GM18526 (cell line): ENCODE measurements around the gene CRIP1.

Experiments
- POLR2A ChIP-seq: IDR thresholded peaks from 3 replicates; pipeline ENCODE4 v1.6.1; 2011; ENCODE audit not compliant: insufficient read length; ENCODE audit errors: extremely low read depth

Gene CRIP1

GRCh38 chr14:105447651-105448640 lies 38.7 kb upstream of the CRIP1 start:
- TF ChIP-seq POLR2A = no peak

- TF ChIP-seq POLR2A = no peak
Observed at GRCh38 chr14:105448706-105449111, 38.0 kb upstream of the CRIP1 start.

- no peak for TF ChIP-seq POLR2A
Observed at GRCh38 chr14:105449276-105450122, 37.2 kb upstream of the CRIP1 start.

- TF ChIP-seq POLR2A = no peak
Observed at GRCh38 chr14:105450123-105450505, 36.6 kb upstream of the CRIP1 start.

GRCh38 chr14:105450864-105451720 lies 35.6 kb upstream of the CRIP1 start:
- no peak for TF ChIP-seq POLR2A

- TF ChIP-seq POLR2A = no peak
Observed at GRCh38 chr14:105452963-105453362, 33.7 kb upstream of the CRIP1 start.

GRCh38 chr14:105453847-105454246 lies 32.8 kb upstream of the CRIP1 start:
- no peak for TF ChIP-seq POLR2A

- TF ChIP-seq POLR2A = no peak
Observed at GRCh38 chr14:105455086-105455640, 31.5 kb upstream of the CRIP1 start.

- TF ChIP-seq POLR2A = no peak
Observed at GRCh38 chr14:105455766-105456660, 30.7 kb upstream of the CRIP1 start.

- no peak for TF ChIP-seq POLR2A
Observed at GRCh38 chr14:105456736-105457617, 29.7 kb upstream of the CRIP1 start.

- no peak for TF ChIP-seq POLR2A
Observed at GRCh38 chr14:105458010-105458409, 28.7 kb upstream of the CRIP1 start.

- no peak for TF ChIP-seq POLR2A
Observed at GRCh38 chr14:105458571-105458970, 28.1 kb upstream of the CRIP1 start.

GRCh38 chr14:105460116-105460515 lies 26.6 kb upstream of the CRIP1 start:
- no peak for TF ChIP-seq POLR2A

- no peak for TF ChIP-seq POLR2A
Observed at GRCh38 chr14:105460616-105461015, 26.1 kb upstream of the CRIP1 start.
